AG09309 (cell line): Measurements from ENCODE around the gene NFKBIA.
A peak's percentile ranks its signal among the peaks of the same experiment; 100 is the strongest.
"Not testable (repeated sequence)": the region's sequence is repeated elsewhere in the genome, so short reads cannot be mapped to it uniquely, and the experiment has no call there.

Source experiments
- DNase-seq: peaks from one replicate; pipeline ENCODE4 v3.0.0-alpha.2; 2010; ENCODE audit warnings: low read depth
- H3K4me3 ChIP-seq: 2 replicates; pipeline ENCODE4 v1.5.1; 2011; ENCODE audit warnings: mild to moderate bottlenecking, low read depth, low read length, moderate library complexity; ENCODE audit not compliant: control insufficient read depth
- CTCF ChIP-seq: IDR thresholded peaks from 2 replicates; pipeline ENCODE4 v1.5.1; 2011; ENCODE audit warnings: mild to moderate bottlenecking, low read depth, low read length, inconsistent platforms; ENCODE audit not compliant: insufficient read depth, control insufficient read depth; ENCODE audit errors: missing control alignments

The NFKBIA gene

DNA sequence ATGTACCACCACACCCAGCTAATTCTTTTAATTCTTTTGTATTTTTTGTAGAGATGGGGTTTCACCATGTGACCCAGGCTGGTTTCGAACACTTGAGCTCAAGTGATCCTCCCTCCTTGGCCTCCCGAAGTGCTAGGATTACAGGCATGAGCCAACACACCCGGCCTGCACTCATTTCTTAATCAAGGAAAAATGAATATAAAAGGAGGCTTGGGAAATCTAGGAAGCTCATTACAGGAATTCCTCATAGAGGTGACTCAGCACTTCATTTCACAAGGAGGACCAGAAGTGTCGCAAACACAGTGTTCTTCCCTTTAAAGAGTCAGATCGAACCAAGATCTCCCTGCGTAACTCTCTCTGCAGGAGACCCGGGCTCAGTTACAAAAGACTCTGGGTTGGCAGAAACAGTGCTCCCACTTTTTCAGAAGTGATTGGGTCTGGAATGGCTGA, 30.3 kb downstream of the NFKBIA start:
- TF ChIP-seq CTCF = no peak
- DNase-seq = peak; percentile 98
- H3K4me3 ChIP-seq = no peak overlapping the region

DNA sequence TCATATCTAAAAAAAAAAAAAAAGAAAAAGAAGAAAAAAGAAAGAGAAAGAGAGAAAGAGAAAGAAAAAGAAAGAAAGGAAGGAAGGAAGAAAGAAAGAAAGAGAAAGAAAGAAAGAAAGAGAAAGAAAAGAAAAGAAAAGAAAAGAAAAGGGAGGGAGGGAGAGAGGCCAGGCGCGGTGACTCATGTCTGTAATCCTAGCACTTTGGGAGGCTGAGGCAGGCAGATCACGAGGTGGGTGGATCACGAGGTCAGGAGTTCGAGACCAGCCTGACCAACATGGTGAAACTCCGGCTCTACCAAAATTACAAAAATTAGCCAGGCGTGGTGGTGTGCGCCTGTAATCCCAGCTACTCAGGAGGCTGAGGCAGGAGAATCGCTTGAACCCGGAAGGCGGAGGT, 31.3 kb downstream of the NFKBIA start:
- not testable (repeated sequence) for H3K4me3 ChIP-seq, DNase-seq

- DNase-seq = no peak
- no peak for TF ChIP-seq CTCF
- H3K4me3 ChIP-seq = no peak overlapping the region
Measured at GRCh38 chr14:35370969-35371368, 33.6 kb downstream of the NFKBIA start.

GRCh38 chr14:35369701-35370191, 34.8 kb downstream of the NFKBIA start:
- H3K4me3 ChIP-seq = no peak overlapping the region
- DNase-seq = no peak
- no peak for TF ChIP-seq CTCF

- DNase-seq = no peak
- no peak for TF ChIP-seq CTCF
Measured at GRCh38 chr14:35368583-35369392, 35.8 kb downstream of the NFKBIA start.

DNA sequence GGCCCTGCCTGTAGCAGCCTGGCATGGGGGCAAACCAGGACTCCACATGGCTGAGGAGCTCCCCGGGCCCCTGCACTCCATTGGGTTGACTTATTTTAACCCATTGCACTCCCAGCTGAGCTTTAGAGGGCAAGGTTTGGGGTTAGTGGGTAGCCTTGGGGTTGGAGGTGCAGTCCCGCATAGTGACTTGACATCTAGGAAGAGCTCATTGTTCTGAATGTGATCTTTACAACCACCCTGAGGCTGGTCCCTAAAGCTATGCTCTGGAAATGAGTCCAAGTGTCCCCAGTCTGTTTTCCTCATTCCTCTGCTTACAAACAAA, 36.4 kb downstream of the NFKBIA start:
- H3K4me3 ChIP-seq = no peak overlapping the region
- DNase-seq = no peak
- TF ChIP-seq CTCF = no peak

More at GRCh38 chr14:35368583-35369392, 35.8 kb downstream of the NFKBIA start:
- no peak overlapping the region for H3K4me3 ChIP-seq

GRCh38 chr14:35367056-35367372, 37.5 kb downstream of the NFKBIA start:
- TF ChIP-seq CTCF = no peak
- no peak overlapping the region for H3K4me3 ChIP-seq
- no peak for DNase-seq
